Heart right ventricle (tissue), 16 donors: Measurements from ENCODE around the gene NR2C1. TPM values are rescaled to one million over a fixed set of nuclear protein-coding genes. Genes with fewer than 3 reads are reported as not detected.
"Not testable (repeated sequence)": the region's sequence is repeated elsewhere in the genome, so short reads cannot be mapped to it uniquely, and the experiment has no call there.

Source experiments
- ATAC-seq, 8 donors: fragments of 200-7000 bp; cut with Tn5 transposase; one replicate each; pipeline ENCODE4 v1.9.1; 2020; ENCODE audit warnings: mild to moderate bottlenecking in 8 of 8, moderate library complexity in 8 of 8, moderate number of reproducible peaks in 1 of 8
- DNase-seq, 2 donors: peaks; one replicate each; pipeline ENCODE4 v3.0.0-alpha.2; 2020
- H3K27ac ChIP-seq, 10 donors: fragments of 200-600 bp; sonication (generic) in 2 of 10; one replicate each; pipeline versions ENCODE4 v1.5.0 to v1.8.0; 2020 to 2022; ENCODE audit warnings: mild to moderate bottlenecking in 3 of 10
- H3K27me3 ChIP-seq, 7 donors: fragments of 200-600 bp; one replicate each; pipeline ENCODE4 v1.8.0; 2021 to 2022; ENCODE audit warnings: mild to moderate bottlenecking in 2 of 7
- H3K36me3 ChIP-seq, 9 donors: fragments of 200-600 bp; sonication (generic) in 1 of 9; one replicate each; pipeline versions ENCODE4 v1.5.0 to v1.8.0; 2020 to 2022; ENCODE audit warnings: mild to moderate bottlenecking in 2 of 9
- H3K4me1 ChIP-seq, 9 donors: fragments of 200-600 bp; sonication (generic) in 1 of 9; one replicate each; pipeline versions ENCODE4 v1.5.0 to v1.8.0; 2020 to 2022; ENCODE audit warnings: mild to moderate bottlenecking in 4 of 9
- H3K4me3 ChIP-seq, 10 donors: fragments of 200-600 bp; sonication (generic) in 2 of 10; one replicate each; pipeline versions ENCODE4 v1.5.0 to v1.8.0; 2020 to 2022; ENCODE audit warnings: mild to moderate bottlenecking in 7 of 10, moderate library complexity in 2 of 10
- H3K9me3 ChIP-seq, 11 donors: fragments of 200-600 bp in 10 of 11; sonication (generic) in 2 of 11; one replicate each; pipeline versions ENCODE4 v1.5.0 to v1.8.0; 2013 to 2022; ENCODE audit warnings: mild to moderate bottlenecking in 2 of 11, control low read depth in 1 of 11, moderate library complexity in 1 of 11
- WGBS, 2 donors: extraction: QIAGEN DNeasy Blood & Tissue Kit; methylation state at CpG; one replicate each; pipeline ENCODE4 v1.1.7; 2013; ENCODE audit warnings: inconsistent platforms in 1 of 2; 5-methylcytosine and 5-hydroxymethylcytosine counted together
- intact Hi-C, 10 donors: fragments of 100-400 bp; cut with DNase I; formaldehyde crosslinking; loops; one replicate each; pipeline versions ENCODE4 v1.11.1 to v1.14.2; 2022
- polyA plus RNA-seq, 2 donors: library from polyadenylated mRNA; stranded (reverse); fragments of 200-250 nt; gene quantifications; one replicate each; pipeline ENCODE4 v1.2.3, GENCODE V29; 2013
- total RNA-seq, 10 donors: library from RNA; stranded (reverse); fragmentation: NEBNext Ultra II Directional in 3 of 10; extraction: Animal tissue kit (Norgen Biotek cat#: 25700) in 3 of 10; gene quantifications; one replicate each; pipeline versions ENCODE4 v1.2.1 to v1.2.4, GENCODE V29; 2021 to 2023
- TF ChIP-seq, protein P1 (sequence below), 9 donors: fragments of 200-600 bp; sonication (generic) in 2 of 9; IDR thresholded peaks; one replicate each; pipeline versions ENCODE4 v1.5.0 to v1.8.0; 2021 to 2022; ENCODE audit warnings: antibody characterized with exemption in 9 of 9, mild to moderate bottlenecking in 5 of 9, moderate library complexity in 1 of 9
- donor health status: Arrhythmogenic right ventricular cardiomyopathy.
- donor health status: ischemic (EF 13 %, LVEDD 7.1; RV severe dilation, severe dysfunction).
- donor health status: healthy with polysubstance abuse.
- donor health status: DM: no; HTN: yes; CAD: no.
- donor health status: DM: no; HTN: no; CAD: no.
- donor health status: ischemic (EF 25% LVEDD 6.9; RV normal size, moderate dysfunction).
- donor health status: ischemic (EF 25% LVEDD 5.7; RV mildly dilated, moderate dysfunction).
- donor health status: healthy.
- donor health status: DM: yes; HTN: yes; CAD: no.
- donor health status: Ischemic cardiomyopathy.
- donor health status: ischemic (EF 35%, LVEDD 5.7; RV mildly dilated, moderate dysfunction).
- donor health status: nonischemic (EF 11% LVEDD 7.7; RV severe dilation, severe dysfunction).
- donor health status: DM: yes; HTN: yes; CAD: no.
- donor health status: PGD.
- donor health status: ischemic (EF 29% LVEDD 5.4; RV normal size, mild dysfunction).
- donor health status: nonischemic (EF 23%, LVEDD 6.1; RV moderate dilation, normal function).

Gene NR2C1
- total and polyA plus RNA-seq, 12 donors = 11.3 to 189 (median 38.3) TPM

DNA sequence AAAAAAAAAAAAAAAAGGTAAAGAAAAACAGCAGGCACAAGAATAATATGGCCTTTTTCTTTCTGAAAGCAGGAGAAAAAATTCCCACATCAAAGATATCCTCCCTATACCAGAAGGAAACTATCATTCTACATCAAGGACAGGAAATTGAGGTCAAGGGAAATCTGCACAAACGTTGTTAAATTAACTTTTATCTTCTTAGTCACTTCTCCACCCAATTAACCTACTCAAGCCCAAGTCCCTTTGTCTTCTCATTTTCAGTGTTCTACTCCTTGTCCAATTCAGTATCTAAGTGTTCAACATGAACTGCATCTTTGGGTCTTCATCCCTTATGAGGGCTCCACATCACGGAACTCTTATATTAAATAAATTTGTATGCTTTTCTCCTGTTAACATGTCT lies 85.6 kb downstream of the NR2C1 start:
- no peak overlapping the region for H3K4me3 ChIP-seq
- intact Hi-C loops = loop anchor here in 1 of 10 donors (10.0 kb wide), 1 partner anchor 443 kb away; no protein-coding TSS in a partner anchor
- peaks cover 0 to 67% (median 21%) of the 10 kb centered on the region in 9 donors for H3K36me3 ChIP-seq
- ATAC-seq = no peak
- H3K4me1 ChIP-seq = peaks cover 0 to 16% (median 0%) of the 10 kb centered on the region in 9 donors
- H3K27ac ChIP-seq = no peak overlapping the region
- H3K27me3 ChIP-seq = no peaks in the 10 kb centered on the region
- no peaks in the 10 kb centered on the region for H3K9me3 ChIP-seq
- WGBS, 2 donors = 49 to 59% methylated on average over 2 of the region's 2 CpGs
- TF ChIP-seq, protein P1, sequence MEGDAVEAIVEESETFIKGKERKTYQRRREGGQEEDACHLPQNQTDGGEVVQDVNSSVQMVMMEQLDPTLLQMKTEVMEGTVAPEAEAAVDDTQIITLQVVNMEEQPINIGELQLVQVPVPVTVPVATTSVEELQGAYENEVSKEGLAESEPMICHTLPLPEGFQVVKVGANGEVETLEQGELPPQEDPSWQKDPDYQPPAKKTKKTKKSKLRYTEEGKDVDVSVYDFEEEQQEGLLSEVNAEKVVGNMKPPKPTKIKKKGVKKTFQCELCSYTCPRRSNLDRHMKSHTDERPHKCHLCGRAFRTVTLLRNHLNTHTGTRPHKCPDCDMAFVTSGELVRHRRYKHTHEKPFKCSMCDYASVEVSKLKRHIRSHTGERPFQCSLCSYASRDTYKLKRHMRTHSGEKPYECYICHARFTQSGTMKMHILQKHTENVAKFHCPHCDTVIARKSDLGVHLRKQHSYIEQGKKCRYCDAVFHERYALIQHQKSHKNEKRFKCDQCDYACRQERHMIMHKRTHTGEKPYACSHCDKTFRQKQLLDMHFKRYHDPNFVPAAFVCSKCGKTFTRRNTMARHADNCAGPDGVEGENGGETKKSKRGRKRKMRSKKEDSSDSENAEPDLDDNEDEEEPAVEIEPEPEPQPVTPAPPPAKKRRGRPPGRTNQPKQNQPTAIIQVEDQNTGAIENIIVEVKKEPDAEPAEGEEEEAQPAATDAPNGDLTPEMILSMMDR (IDR thresholded peaks at IDR 0.05) = no peak
- no peak for DNase-seq

DNA sequence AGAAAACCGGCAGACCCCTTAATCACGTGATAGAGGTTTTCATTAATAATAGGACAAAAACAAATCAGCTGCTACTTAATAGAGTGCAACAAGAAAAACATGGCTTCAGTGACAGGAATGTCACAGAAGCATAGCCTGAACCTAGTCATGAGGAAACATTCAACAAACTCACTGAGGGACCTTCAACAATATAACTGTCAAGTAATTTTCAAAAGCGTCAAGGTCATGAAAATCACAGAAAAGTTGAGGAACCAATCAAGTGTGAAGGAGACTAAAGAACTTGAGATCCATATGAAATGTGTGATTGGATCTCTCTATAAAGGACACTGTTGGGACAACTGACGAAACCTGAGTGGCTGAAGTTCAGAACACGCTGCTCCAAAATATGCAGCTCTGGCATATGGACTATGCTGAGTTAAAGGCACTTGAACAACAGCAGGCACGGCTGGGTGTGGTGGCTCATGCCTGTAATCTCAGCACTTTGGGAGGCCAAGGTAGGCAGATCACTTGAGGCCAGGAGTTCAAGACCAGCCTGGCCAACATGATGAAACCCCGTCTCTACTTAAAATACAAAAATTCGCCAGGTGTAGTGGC lies 86.2 kb downstream of the NR2C1 start:
- H3K9me3 ChIP-seq = no peaks in the 10 kb centered on the region
- no peak overlapping the region for H3K27ac ChIP-seq
- peaks cover 0 to 20% (median 3%) of the 10 kb centered on the region in 9 donors for H3K4me1 ChIP-seq
- H3K4me3 ChIP-seq = no peak overlapping the region
- H3K36me3 ChIP-seq = peaks cover 0 to 61% (median 21%) of the 10 kb centered on the region in 9 donors
- TF ChIP-seq, protein P1 (IDR thresholded peaks at IDR 0.05) = no peak
- intact Hi-C loops = loop anchor here in 1 of 10 donors (10.0 kb wide), 1 partner anchor 442 kb away; no protein-coding TSS in a partner anchor
- H3K27me3 ChIP-seq = no peaks in the 10 kb centered on the region
- 93% methylated on average over 8 of the region's 8 CpGs for WGBS, 2 donors
- no peak for ATAC-seq
- no peak for DNase-seq

DNA sequence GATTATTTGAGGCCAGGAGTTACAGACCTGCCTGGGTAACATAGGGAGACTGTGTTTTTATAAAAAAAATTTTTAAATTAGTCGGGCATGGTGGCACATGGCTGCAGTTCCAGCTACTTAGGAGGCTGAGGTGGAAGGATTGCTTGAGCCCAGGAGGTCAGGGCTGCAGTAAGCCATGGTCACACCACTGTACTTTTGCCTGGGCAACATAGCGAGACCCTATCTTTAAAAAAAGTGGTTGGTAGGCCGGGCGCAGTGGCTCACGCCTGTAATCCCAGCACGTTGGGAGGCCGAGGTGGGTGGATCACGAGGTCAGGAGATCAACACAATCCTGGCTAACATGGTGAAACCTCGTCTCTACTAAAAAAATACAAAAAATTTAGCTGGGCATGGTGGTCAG lies 88.3 kb downstream of the NR2C1 start:
- peaks cover 0 to 40% (median 12%) of the 10 kb centered on the region in 9 donors for H3K36me3 ChIP-seq
- H3K9me3 ChIP-seq, DNase-seq, H3K27ac ChIP-seq, H3K27me3 ChIP-seq, ATAC-seq, H3K4me3 ChIP-seq: not testable (repeated sequence)
- peaks cover 0 to 20% (median 7%) of the 10 kb centered on the region in 9 donors for H3K4me1 ChIP-seq
- 85 to 86% methylated on average over 9 of the region's 9 CpGs for WGBS, 2 donors
- intact Hi-C loops = loop anchor here in 1 of 10 donors (10.0 kb wide), 1 partner anchor 440 kb away; no protein-coding TSS in a partner anchor

DNA sequence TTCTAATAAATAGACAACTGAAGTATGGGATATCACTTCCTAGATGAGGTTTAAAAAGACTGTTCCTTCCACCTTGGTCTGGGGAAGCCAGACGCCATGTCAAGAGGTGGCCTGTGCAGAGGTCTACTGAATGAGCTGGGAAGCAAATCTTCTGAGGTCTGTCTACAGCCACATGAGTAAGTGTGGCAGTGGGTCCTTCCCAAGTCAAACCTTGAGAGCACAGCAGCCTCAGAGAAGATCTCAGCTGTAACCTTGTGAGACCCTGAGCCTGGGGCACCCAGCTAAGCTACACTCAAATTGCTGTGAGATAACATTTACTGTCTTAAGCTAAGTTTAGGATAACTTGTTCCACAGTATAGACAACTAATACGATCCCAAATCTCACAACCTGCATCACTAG lies 90.1 kb downstream of the NR2C1 start:
- Histone ChIP-seq H3K27ac (no peak overlapping the region), H3K4me1 (peaks cover 0 to 20% (median 9%) of the 10 kb centered on the region in 9 donors), H3K4me3 (no peak overlapping the region), H3K27me3 (no peaks in the 10 kb centered on the region), H3K9me3 (no peaks in the 10 kb centered on the region), H3K36me3 (peaks cover 0 to 29% (median 10%) of the 10 kb centered on the region in 9 donors)
- WGBS, 2 donors = 95% methylated on average over 2 of the region's 2 CpGs
- ATAC-seq = no peak
- TF ChIP-seq, protein P1 (IDR thresholded peaks at IDR 0.05) = no peak
- intact Hi-C loops = loop anchor here in 1 of 10 donors (10.0 kb wide), 1 partner anchor 439 kb away; no protein-coding TSS in a partner anchor
- DNase-seq = no peak

DNA sequence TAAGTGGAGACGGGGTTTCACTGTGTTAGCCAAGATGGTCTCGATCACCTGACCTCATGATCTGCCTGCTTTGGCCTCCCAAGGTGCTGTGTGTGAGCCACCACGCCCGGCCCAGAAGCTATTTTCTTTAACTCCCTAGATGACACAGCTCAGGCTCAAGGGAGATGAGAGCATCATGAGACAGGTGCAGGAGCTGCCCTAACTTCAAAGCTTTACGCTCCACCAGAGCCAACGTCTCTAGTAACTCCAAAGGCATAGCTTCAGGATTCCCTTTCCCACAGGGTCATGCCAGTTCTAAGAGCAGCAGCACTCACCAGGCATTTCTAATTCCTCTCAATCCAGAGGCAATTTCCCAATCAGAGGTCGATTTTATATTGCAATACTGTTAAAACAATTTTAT lies 91.0 kb downstream of the NR2C1 start:
- intact Hi-C loops = loop anchor here in 1 of 10 donors (10.0 kb wide), 1 partner anchor 438 kb away; no protein-coding TSS in a partner anchor
- Histone ChIP-seq H3K27ac (no peak overlapping the region), H3K4me3 (no peak overlapping the region), H3K9me3 (no peaks in the 10 kb centered on the region), H3K36me3 (peaks cover 0 to 26% (median 10%) of the 10 kb centered on the region in 9 donors), H3K27me3 (no peaks in the 10 kb centered on the region), H3K4me1 (peaks cover 0 to 24% (median 12%) of the 10 kb centered on the region in 9 donors)
- peak in 1 of 8 donors; percentile 18 for ATAC-seq
- TF ChIP-seq, protein P1 (IDR thresholded peaks at IDR 0.05) = no peak
- DNase-seq = no peak
- WGBS, 2 donors = 80 to 87% methylated on average over 7 of the region's 7 CpGs
